IPS-18c (cell line): ENCODE data around the gene CA11.

ENCODE experiments used
- H3K4me3 ChIP-seq: 2 replicates; pipeline ENCODE4 v1.7.0; 2013; ENCODE audit warnings: low read depth, mild to moderate bottlenecking, low read length, moderate library complexity; ENCODE audit not compliant: insufficient read depth
- H3K9me3 ChIP-seq: one replicate; pipeline ENCODE4 v1.6.1; 2013; ENCODE audit warnings: mild to moderate bottlenecking, low read length, moderate library complexity; ENCODE audit not compliant: control insufficient read depth, insufficient read depth

Gene CA11

DNA sequence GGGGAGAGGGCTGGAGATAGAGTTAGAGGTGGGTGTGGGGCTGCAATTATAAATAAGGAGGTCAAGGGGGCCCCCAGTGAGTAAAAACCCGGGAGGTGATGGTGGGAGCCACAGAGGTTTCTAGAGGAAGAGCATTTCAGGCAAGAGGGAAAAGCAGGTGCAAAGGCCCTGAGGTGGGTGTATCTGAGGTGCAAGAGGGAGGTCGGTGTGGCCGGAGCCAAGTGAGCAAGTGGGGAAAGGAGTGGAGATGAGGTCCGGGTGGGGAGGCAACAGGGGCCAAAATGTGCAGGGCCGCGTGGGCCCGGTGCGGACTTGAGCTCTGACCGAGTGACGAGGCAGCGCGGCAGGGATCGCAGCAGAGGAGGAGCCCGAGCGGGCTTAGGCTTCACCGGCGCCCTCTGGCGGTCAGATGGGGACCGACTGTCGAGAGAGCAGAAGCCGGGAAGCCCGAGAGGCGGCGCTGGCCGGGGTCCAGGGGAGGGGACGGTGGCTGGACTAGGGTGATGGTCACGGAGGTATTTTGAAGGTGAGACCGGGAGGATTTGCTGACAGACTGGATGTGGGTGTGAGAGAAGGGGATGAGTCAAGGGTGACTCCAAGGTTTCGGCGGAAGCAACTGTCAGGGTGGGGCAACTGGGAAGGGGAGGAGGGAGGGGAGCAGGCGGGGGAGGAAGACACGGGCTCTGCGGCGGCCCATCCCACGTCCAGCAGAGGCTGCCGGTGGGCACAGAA lies 57.2 kb downstream of the CA11 start:
- Histone ChIP-seq H3K4me3 (peak overlapping the region; percentile 35; the same call in 1 of the 2 replicates), H3K9me3 (no peaks in the 10 kb centered on the region)
